NCI-H69 (cell line): ENCODE results near the gene PKMYT1.

ENCODE experiments used
- DNase-seq: peaks from one replicate; lab custom pipeline; 2025; lab: John Stamatoyannopoulos, UW

PKMYT1 gene

GRCh38 chr16:3017794-3018506 is 37.7 kb upstream of the PKMYT1 start, which contains the start of gene CLDN6:
CLDN6 (minus strand) TSS chr16:3018183; CDS start chr16:3016021, 2,162 bp downstream.
- DNase-seq, result peak; percentile 81

- no peak for DNase-seq
These were observed 37.1 kb upstream of the PKMYT1 start for GRCh38 chr16:3017344-3017743.

GRCh38 chr16:3015865-3016521 is 35.7 kb upstream of the PKMYT1 start:
- no peak for DNase-seq

- DNase-seq, result no peak
These were observed 34.7 kb upstream of the PKMYT1 start for GRCh38 chr16:3014971-3015370.

- no peak for DNase-seq
These were observed 33.9 kb upstream of the PKMYT1 start for GRCh38 chr16:3013998-3014690.

GRCh38 chr16:3013491-3013951 is 33.3 kb upstream of the PKMYT1 start:
- no peak for DNase-seq

- peak; percentile 93 for DNase-seq
These were observed 32.7 kb upstream of the PKMYT1 start, which contains the start of gene CLDN9 for GRCh38 chr16:3012828-3013420. CLDN9 (plus strand) TSS chr16:3012923; CDS start chr16:3013363, 440 bp downstream.

GRCh38 chr16:3012246-3012645 is 32.0 kb upstream of the PKMYT1 start:
- DNase-seq, result peak; percentile 93

GRCh38 chr16:3010510-3010909 is 30.3 kb upstream of the PKMYT1 start:
- DNase-seq, result no peak

- peak; percentile 53 for DNase-seq
These were observed 29.5 kb upstream of the PKMYT1 start for GRCh38 chr16:3009568-3010390.

GRCh38 chr16:3008690-3009037 is 28.4 kb upstream of the PKMYT1 start:
- no peak for DNase-seq

- no peak for DNase-seq
These were observed 27.9 kb upstream of the PKMYT1 start for GRCh38 chr16:3007957-3008689.

- DNase-seq, result no peak
These were observed 27.1 kb upstream of the PKMYT1 start for GRCh38 chr16:3007059-3007956.

GRCh38 chr16:3004781-3005284 is 24.6 kb upstream of the PKMYT1 start:
- peak; percentile 68 for DNase-seq

- peak; percentile 77 for DNase-seq
These were observed 24.1 kb upstream of the PKMYT1 start for GRCh38 chr16:3004319-3004718.

GRCh38 chr16:3003582-3004270 is 23.5 kb upstream of the PKMYT1 start:
- DNase-seq, result peak; percentile 100

GRCh38 chr16:3001316-3001715 is 21.1 kb upstream of the PKMYT1 start:
- no peak for DNase-seq

GRCh38 chr16:3000540-3000939 is 20.3 kb upstream of the PKMYT1 start:
- no peak for DNase-seq

- no peak for DNase-seq
These were observed 19.7 kb upstream of the PKMYT1 start for GRCh38 chr16:2999929-3000328.
